AG10803 (cell line): ENCODE results near the gene PPBP.

Source experiments
- DNase-seq: peaks from one replicate; pipeline ENCODE4 v3.0.0; 2010; ENCODE audit warnings: low read depth
- H3K4me3 ChIP-seq: 2 replicates; pipeline ENCODE4 v1.5.1; 2011; ENCODE audit warnings: mild to moderate bottlenecking, low read length, control low read depth
- TF ChIP-seq, protein P1 (sequence below): conservative IDR thresholded peaks from 2 replicates; pipeline ENCODE4 v1.5.1; 2011; ENCODE audit warnings: mild to moderate bottlenecking, low read length, control low read depth, inconsistent platforms

The PPBP gene

DNA sequence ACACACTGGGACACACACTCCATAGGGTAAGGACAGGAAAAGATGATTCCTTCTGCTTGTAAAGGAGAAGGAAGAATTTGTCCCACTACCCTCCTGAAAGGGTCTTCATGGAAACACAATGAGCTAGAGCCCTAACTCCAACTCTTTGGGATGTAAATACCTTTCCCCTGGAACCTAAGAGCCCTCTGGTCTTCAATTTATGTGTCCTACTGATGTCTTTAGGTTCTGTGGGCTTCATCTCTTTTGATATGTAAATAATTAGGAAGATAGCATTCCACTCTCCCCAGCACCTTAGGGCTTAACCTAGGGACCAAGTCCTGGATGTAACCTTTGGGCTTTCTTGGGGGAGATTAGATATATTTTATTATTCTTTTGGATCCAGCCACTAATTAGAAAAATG lies 44.4 kb downstream of the PPBP start:
- H3K4me3 ChIP-seq = no peak overlapping the region
- TF ChIP-seq, protein P1, sequence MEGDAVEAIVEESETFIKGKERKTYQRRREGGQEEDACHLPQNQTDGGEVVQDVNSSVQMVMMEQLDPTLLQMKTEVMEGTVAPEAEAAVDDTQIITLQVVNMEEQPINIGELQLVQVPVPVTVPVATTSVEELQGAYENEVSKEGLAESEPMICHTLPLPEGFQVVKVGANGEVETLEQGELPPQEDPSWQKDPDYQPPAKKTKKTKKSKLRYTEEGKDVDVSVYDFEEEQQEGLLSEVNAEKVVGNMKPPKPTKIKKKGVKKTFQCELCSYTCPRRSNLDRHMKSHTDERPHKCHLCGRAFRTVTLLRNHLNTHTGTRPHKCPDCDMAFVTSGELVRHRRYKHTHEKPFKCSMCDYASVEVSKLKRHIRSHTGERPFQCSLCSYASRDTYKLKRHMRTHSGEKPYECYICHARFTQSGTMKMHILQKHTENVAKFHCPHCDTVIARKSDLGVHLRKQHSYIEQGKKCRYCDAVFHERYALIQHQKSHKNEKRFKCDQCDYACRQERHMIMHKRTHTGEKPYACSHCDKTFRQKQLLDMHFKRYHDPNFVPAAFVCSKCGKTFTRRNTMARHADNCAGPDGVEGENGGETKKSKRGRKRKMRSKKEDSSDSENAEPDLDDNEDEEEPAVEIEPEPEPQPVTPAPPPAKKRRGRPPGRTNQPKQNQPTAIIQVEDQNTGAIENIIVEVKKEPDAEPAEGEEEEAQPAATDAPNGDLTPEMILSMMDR = no peak
- DNase-seq = no peak

DNA sequence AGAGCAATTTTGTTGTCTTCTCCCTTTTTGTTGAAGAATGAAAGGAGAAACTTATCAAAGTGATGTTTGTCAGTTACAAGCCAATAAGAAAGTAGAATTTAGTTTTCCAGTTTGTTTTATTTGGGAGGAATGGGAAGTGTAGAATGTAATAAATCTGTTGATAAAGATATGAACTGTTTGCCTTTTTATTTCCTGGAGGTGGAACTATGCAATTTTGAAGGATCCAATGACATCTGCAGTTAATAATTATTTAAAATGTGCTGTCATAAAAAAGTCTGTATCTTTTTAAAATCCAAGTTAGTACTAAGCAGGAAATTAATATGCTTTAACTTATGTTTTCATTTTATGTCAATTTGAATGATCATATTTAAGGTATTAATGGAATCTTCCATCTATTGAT lies 51.0 kb downstream of the PPBP start:
- DNase-seq = no peak
- TF ChIP-seq, protein P1 = no peak
- H3K4me3 ChIP-seq = no peak overlapping the region
